HFF-Myc (cell line): ENCODE data around the gene SLC23A3.

Experiments used
- DNase-seq: peaks from one replicate; pipeline ENCODE4 v3.0.0-alpha.2; 2011; ENCODE audit warnings: low read depth; ENCODE audit errors: extremely low read depth
- H3K4me3 ChIP-seq: replicated peaks from 2 replicates; pipeline ENCODE4 v1.5.1; 2011; ENCODE audit warnings: low read depth, mild to moderate bottlenecking, control low read depth, low read length
- TF ChIP-seq, protein P1 (sequence below): IDR thresholded peaks from 2 replicates; pipeline ENCODE4 v1.5.1; 2012; ENCODE audit warnings: mild to moderate bottlenecking, low read depth, low read length, control low read depth; ENCODE audit errors: missing control alignments

SLC23A3 gene

DNA sequence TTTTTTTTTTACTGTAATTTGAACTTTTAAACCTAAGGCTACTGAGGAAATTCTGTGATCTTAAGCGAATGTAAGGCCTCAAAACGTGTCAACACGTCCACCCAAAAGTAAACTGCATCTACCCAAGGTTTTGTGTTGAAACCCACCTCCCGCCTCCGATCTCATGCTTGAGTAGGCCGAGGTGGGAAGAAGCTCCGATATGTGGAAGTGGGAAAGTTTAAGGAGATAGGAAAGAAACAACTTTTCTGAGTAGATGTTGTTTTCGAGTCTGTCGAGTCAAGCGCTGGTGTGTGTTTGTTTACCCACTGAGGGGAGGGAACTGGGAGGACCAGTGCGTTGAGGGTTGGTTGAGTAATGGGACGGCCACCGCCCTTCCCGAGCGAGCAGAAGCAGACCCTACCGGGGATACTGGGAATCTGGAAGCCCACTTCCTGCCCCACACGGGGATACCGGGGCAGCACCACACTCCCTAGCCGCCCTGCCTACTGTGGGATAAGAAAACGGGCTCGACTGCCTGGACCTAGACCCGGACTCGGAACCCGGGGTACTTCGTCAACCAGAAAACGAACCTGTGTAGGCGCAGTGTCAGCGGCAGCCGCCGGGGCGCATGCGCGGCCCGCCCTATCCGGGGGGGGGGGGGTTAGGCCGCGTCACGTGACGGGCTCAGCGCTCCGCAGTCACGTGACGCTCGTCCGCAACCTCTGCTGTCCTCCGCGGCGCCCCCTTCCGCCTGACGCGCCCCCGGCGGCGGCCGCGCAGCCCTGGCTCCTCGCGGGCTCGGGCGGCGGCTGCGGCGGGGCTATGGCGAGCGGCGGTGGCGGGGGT is 7.9 kb upstream of the SLC23A3 start, which contains the start of gene RETREG2:
Gene RETREG2, plus strand, starts transcription at position 724 of the 825 bp plus-strand sequence. Its CDS starts 78 bp downstream, at position 802.
- TF ChIP-seq, protein P1, sequence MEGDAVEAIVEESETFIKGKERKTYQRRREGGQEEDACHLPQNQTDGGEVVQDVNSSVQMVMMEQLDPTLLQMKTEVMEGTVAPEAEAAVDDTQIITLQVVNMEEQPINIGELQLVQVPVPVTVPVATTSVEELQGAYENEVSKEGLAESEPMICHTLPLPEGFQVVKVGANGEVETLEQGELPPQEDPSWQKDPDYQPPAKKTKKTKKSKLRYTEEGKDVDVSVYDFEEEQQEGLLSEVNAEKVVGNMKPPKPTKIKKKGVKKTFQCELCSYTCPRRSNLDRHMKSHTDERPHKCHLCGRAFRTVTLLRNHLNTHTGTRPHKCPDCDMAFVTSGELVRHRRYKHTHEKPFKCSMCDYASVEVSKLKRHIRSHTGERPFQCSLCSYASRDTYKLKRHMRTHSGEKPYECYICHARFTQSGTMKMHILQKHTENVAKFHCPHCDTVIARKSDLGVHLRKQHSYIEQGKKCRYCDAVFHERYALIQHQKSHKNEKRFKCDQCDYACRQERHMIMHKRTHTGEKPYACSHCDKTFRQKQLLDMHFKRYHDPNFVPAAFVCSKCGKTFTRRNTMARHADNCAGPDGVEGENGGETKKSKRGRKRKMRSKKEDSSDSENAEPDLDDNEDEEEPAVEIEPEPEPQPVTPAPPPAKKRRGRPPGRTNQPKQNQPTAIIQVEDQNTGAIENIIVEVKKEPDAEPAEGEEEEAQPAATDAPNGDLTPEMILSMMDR = peak; percentile 7
- DNase-seq = no peak

DNA sequence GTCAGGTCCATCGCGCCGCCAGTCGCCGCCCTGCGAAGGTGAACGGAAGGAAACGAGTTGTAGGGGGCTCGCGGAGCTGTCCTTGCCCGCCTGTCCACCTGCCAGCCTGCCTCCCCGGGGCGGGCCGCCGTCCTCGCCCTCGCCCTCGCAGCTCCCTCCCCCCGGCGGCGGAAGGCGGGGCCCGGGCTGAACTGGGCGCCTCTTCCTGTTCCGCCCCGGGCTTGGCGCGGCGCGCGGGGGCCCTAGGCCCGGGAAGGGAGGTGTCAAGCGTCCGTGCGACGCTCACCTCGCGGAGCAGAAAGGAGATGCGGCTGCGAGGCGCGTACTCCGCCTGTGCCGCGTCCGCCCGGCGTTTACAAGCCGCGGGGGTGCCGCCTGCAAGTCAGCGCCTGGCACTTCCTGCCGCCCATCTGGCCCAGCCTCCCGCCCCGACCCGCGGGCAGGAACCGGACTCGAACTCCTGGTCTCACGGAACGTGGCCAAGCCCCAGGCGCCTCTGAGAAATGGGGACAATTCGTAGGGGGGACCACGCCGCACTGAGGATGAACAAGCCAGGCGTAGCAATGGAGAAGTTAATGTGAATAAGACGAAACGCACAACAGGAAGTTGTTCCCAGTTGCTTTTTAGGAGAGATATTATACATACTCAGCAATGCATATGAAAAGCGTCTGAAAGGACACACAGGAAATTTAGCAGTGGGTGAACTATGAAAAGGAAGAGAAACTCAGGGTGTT is 7.2 kb upstream of the SLC23A3 start, which contains the start of gene CNPPD1:
Gene CNPPD1, minus strand, starts transcription at position 108 of the 734 bp plus-strand sequence. Its CDS starts 97 bp downstream, at position 11.
- H3K4me3 ChIP-seq = peak within 1 kb of the TSS; percentile 78
- DNase-seq = no peak
- TF ChIP-seq, protein P1 = no peak

More for the DNA sequence above, 7.9 kb upstream of the SLC23A3 start, which contains the start of gene RETREG2:
- peak within 1 kb of the TSS; percentile 78 for H3K4me3 ChIP-seq

DNA sequence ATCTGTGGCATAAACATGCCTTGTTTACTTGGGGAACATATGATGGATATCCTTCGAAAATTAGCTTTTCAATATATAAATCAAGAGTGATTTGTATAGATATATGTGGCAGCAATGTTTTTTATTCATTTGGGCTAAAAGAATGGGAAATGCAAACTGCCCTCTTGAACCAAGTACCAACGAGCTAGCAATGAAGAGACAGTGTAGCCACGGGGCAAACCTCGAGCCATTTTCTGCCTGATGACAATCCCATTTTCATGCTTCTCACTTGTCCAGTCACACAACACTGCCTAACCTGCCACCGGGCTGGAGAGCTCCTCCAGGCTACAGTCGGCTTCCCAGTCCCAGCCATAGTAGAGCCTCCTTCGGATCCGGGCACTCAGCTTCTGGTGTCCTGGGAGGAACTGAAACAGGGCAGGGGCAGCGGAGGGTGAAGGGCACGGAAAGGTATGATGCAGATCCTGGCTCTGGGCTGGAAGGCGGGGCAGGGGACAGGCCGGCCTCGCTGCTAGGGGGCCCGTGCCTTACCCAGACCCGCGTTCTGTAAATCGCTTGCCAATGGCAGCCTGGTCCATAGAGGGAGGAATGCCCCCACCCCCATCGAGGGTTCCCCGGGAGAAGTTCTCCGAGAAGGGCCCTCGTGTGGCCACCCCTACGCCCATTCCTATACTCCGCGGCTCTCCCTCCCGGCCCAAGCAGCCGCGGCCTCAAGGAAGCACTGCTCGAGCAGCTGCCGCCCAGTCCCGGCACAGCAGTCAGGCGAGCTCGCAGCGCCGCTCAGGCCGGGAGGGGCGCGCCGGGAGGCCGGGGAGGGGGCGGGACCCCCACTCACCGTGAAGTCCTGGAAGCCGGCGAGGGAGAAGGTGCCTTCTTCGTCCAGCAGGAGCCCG is 6.3 kb upstream of the SLC23A3 start:
- DNase-seq = no peak
- TF ChIP-seq, protein P1 = no peak

DNA sequence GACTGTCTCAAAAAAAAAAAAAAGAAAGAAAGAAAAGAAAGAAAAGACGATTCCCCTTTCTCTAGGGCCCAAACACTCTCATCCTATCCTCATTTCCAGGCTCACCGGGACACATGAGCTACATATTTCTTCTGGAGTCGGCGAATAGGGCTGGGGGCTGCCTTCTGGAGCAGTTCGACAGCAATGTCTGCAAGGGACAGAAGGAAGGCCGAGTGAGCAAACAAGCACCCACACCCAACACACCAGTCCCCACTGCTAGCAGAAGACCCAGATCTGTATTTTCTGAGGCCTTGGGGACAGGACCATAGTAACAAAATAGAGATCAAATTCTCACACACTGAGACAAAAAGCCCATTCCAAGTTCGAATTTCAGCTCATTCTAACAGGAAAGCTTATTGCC is 5.7 kb upstream of the SLC23A3 start:
- DNase-seq = no peak
- peak overlapping the region; percentile 78 for H3K4me3 ChIP-seq
- TF ChIP-seq, protein P1 = no peak

More for the DNA sequence above, 6.3 kb upstream of the SLC23A3 start:
- H3K4me3 ChIP-seq = peak overlapping the region; percentile 78

DNA sequence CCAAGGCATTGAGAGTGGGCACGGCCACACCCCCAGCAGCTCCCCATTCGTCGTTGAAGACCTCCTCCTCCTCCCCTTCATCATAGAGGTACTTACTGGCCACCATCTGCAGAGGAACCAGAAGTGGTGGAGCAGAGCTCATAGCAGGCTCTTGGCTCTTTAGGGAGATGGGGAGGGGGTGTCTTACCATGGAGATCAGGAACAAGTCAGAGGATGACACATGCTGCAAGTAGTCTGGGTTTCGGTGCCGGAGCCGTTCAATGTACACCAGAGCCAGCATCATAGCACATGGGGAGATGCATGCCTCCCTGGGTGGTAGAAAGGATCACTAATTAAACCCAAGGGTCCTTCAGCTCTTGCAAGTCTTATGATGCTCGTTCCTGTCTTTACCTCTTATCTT is 5.0 kb upstream of the SLC23A3 start:
- DNase-seq = no peak
- no peak overlapping the region for H3K4me3 ChIP-seq
- TF ChIP-seq, protein P1 = no peak

DNA sequence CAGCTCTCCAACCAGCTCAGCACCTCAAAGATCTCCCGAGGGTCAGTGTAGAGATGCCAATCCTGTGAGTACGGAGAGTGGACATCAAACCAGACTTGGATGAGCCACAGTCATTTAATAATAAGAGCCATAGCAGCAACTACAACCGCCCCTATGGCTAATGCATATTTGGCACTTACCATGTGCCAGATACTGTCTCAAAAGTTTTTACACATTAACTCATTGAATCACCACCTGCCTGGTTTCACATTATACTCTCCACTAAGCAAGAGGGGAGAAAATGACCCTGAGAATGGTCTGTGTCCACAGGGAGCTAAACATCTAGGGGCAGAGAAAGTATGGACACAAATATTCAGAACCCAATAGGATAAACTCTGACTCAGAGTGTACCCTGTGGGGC is 4.3 kb upstream of the SLC23A3 start:
- no peak for DNase-seq
- H3K4me3 ChIP-seq = no peak overlapping the region
- TF ChIP-seq, protein P1 = no peak
